Cardiac fibroblast (primary cell): Measurements from ENCODE around the gene KL.

Experiments
- DNase-seq, 2 donors: peaks; one replicate each; pipeline versions ENCODE4 v3.0.0 to v3.0.0-alpha.2; 2010; ENCODE audit warnings: low read depth in 2 of 2
- H3K4me3 ChIP-seq, 2 donors: replicated peaks in 1 of 2; 1 replicate in 1 of 2; 2 replicates in 1 of 2; pipeline ENCODE4 v1.5.1; 2011; ENCODE audit warnings: low read depth in 2 of 2, low read length in 2 of 2, mild to moderate bottlenecking in 2 of 2, moderate library complexity in 1 of 2
- TF ChIP-seq, protein P1 (sequence below): IDR thresholded peaks from one replicate; pipeline ENCODE4 v1.5.1; 2011; ENCODE audit warnings: low read depth, mild to moderate bottlenecking, low read length, inconsistent platforms

Gene KL

DNA sequence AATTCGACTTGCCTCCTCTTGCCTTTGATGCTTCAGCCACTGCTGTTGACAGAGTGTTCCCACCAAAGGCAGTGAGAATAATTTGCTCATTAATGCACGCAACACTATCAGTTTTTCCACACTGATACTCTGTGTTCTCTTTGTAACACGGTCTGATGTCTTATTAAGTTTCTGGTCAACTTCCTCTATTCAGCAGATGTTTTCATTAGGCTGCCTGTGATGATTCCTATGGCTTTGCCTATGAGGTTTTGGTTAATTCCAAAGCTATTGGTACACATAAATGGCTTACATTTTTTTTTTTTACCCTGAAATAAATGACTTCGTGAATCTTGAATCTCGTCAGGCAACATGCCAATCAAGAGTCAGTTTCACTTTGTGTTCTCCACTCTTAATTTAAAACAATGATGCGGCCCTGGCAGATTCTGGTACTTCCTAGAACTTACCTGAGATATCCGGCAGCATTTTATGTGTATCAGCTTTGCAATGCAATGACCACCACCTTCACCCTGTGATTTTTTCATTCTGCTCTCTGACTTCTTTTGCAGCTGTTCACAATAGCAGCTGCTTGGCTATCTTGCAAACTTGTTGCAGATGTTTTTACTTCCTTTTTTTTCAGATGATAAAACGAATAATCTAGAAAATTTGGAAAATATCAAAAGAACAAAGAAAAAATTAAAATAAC is 27.5 kb upstream of the KL start:
- DNase-seq, result no peak
- H3K4me3 ChIP-seq, result no peak overlapping the region
- TF ChIP-seq, protein P1, sequence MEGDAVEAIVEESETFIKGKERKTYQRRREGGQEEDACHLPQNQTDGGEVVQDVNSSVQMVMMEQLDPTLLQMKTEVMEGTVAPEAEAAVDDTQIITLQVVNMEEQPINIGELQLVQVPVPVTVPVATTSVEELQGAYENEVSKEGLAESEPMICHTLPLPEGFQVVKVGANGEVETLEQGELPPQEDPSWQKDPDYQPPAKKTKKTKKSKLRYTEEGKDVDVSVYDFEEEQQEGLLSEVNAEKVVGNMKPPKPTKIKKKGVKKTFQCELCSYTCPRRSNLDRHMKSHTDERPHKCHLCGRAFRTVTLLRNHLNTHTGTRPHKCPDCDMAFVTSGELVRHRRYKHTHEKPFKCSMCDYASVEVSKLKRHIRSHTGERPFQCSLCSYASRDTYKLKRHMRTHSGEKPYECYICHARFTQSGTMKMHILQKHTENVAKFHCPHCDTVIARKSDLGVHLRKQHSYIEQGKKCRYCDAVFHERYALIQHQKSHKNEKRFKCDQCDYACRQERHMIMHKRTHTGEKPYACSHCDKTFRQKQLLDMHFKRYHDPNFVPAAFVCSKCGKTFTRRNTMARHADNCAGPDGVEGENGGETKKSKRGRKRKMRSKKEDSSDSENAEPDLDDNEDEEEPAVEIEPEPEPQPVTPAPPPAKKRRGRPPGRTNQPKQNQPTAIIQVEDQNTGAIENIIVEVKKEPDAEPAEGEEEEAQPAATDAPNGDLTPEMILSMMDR, result no peak

DNA sequence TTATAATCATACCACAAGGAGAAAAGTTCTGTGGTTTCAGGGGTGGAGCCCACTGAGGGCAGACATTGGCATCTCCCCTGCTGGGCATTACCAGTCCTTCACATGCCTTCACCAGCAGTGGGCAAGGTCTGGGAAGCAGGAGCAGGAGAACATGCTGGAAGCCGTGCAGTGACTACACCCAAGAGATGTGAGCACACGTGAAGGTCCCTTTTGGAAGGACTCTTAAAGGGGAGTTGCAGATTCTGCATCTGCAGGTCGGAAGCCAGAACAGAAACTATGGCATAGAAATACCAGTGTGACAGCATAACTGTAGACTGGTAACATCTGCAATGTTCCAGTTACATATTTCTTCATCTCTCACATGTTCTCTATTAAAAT is 26.9 kb upstream of the KL start:
- TF ChIP-seq, protein P1, result no peak
- DNase-seq, result no peak
- no peak overlapping the region for H3K4me3 ChIP-seq

DNA sequence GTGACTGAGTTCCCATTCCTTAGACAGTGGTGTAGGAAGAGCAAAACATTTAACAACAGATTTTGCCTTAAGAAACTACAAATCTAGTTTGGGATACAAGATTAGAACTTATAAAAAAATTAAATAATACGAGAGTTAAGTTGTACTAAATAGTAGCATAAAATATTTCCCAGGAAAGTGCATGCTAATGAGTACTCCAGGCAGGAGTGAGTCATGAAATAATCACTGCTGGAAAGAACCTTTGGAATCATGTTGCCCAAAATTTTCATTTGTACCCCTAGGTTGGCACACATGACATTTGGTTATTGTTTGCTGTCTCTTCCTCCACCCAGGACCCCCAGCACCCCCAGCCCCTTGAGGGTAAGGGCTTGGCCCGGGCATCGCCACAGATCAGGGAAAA is 26.3 kb upstream of the KL start:
- DNase-seq, result no peak
- TF ChIP-seq, protein P1, result no peak
- H3K4me3 ChIP-seq, result no peak overlapping the region

DNA sequence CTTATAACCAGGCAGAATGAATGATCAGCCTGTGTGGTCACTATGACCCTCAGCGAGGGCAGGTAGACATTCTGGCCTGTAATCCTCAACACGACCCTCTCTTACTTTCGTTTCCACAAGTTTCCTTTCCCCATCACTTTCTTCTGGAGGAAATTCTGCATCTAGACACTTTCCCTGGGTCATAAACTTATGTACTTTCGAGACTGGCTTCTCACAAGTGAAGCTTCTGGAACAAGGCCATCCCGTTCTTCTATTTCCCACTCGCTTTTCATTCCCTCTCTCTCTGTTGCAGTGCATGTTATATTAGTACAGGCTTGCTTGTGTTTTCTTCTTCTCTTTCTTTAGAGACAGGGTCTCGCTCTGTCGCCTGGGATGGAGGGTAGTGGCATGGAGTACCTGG is 23.1 kb upstream of the KL start:
- no peak for DNase-seq
- no peak overlapping the region for H3K4me3 ChIP-seq
- TF ChIP-seq, protein P1, result no peak

DNA sequence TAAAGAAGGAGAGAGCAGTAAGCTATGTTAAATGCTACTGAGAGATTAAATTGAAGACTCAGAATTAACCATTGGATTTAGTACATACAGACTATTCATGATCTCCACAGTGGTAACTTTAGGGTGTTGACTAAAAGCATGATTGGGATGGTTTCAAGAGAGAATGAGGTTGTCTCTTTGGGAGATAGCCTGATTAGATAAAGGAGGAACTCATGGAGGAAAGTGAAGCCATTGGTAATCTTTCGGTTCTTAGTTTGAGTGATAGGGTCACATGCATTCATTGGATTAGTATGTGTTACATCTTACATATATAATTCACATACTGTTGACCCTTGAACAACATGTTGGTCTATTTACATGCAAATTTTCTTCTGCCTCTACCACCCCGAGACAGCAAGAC is 18.8 kb upstream of the KL start:
- DNase-seq, result no peak
- TF ChIP-seq, protein P1, result no peak
- no peak overlapping the region for H3K4me3 ChIP-seq

DNA sequence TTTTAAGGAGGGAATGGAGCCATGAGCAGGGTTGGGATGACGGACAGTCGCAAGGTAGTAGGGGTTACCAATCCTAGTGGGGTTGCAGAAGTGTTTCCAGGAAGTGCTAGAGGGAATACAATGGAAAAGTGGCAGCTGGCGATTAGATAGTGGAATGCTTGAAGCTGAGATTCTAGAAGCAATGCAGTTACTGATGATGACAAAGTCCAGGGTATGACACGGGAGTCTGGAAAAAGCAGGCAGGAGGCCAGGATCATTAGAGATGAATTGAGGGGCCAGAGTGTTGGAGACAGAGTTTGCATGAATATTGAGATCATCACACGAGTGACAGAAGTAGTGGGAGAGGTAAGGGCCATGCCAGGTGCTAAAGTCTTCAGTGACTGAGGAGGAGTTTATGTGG is 17.3 kb upstream of the KL start:
- TF ChIP-seq, protein P1, result no peak
- no peak for DNase-seq
- no peak overlapping the region for H3K4me3 ChIP-seq

DNA sequence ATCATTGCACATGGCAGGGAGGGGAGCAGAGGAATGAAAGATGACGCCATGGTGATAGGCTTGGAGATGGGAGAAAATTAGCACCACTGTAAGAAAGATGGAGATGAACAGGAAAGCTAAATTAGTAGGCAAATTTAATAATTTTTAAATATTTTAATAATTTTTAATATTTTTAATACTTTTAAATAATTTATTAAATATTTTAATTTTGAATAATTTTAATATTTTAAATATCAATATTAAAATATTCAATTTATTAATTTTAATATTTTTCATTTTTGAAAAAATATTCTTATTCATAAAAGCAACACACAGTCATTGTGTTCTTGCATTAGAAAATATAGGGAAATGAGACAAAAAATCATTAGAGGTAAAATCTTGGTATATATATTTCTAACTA is 15.9 kb upstream of the KL start:
- H3K4me3 ChIP-seq, result no peak overlapping the region
- no peak for DNase-seq
- TF ChIP-seq, protein P1, result no peak
